ENCODE measurements around the gene PIPOX.

PIPOX gene

GRCh38 chr17:29066606-29067005 lies 23.7 kb downstream of the PIPOX start:
- no peak overlapping the region for H3K4me2 ChIP-seq (ENCODE audit: low read length)
- no peaks in the 10 kb centered on the region for H3K36me3 ChIP-seq (ENCODE audit: control insufficient read depth, insufficient read depth, low read length)
- no peaks in the 10 kb centered on the region for H3K27me3 ChIP-seq (ENCODE audit: control insufficient read depth, insufficient read depth, low read length)
- H2AFZ ChIP-seq = no peak overlapping the region
- no peak for TF ChIP-seq CTCF (IDR thresholded peaks at IDR 0.05)
- no peak overlapping the region for H3K9ac ChIP-seq
- no peaks in the 10 kb centered on the region for H3K4me1 ChIP-seq
- no peaks in the 10 kb centered on the region for H3K79me2 ChIP-seq
- H3K9me3 ChIP-seq (ENCODE audit: control insufficient read depth, low read length) = no peaks in the 10 kb centered on the region
- H3K27ac ChIP-seq = no peak overlapping the region
- no peak overlapping the region for H3K4me3 ChIP-seq (ENCODE audit: low read depth, low read length)

GRCh38 chr17:29068818-29069217 lies 25.9 kb downstream of the PIPOX start:
- Histone ChIP-seq H3K79me2 (no peaks in the 10 kb centered on the region), H3K9me3 (ENCODE audit: control insufficient read depth, low read length) (no peaks in the 10 kb centered on the region), H3K4me3 (ENCODE audit: low read depth, low read length) (no peak overlapping the region), H3K4me2 (ENCODE audit: low read length) (no peak overlapping the region), H3K4me1 (no peaks in the 10 kb centered on the region), H3K27me3 (ENCODE audit: control insufficient read depth, insufficient read depth, low read length) (no peaks in the 10 kb centered on the region), H2AFZ (no peak overlapping the region), H3K27ac (no peak overlapping the region), H3K36me3 (ENCODE audit: control insufficient read depth, insufficient read depth, low read length) (no peaks in the 10 kb centered on the region), H3K9ac (no peak overlapping the region)
- TF ChIP-seq CTCF (IDR thresholded peaks at IDR 0.05) = no peak

GRCh38 chr17:29069526-29070041 lies 26.6 kb downstream of the PIPOX start:
- Histone ChIP-seq H3K27me3 (ENCODE audit: control insufficient read depth, insufficient read depth, low read length) (no peaks in the 10 kb centered on the region), H3K4me1 (no peaks in the 10 kb centered on the region), H2AFZ (no peak overlapping the region), H3K9me3 (ENCODE audit: control insufficient read depth, low read length) (no peaks in the 10 kb centered on the region), H3K4me2 (ENCODE audit: low read length) (no peak overlapping the region), H3K27ac (no peak overlapping the region), H3K9ac (no peak overlapping the region), H3K36me3 (ENCODE audit: control insufficient read depth, insufficient read depth, low read length) (no peaks in the 10 kb centered on the region), H3K4me3 (ENCODE audit: low read depth, low read length) (no peak overlapping the region), H3K79me2 (no peaks in the 10 kb centered on the region)
- no peak for TF ChIP-seq CTCF (IDR thresholded peaks at IDR 0.05)

GRCh38 chr17:29070308-29070707 lies 27.4 kb downstream of the PIPOX start:
- no peak overlapping the region for H3K4me2 ChIP-seq (ENCODE audit: low read length)
- H3K4me3 ChIP-seq (ENCODE audit: low read depth, low read length) = no peak overlapping the region
- H3K36me3 ChIP-seq (ENCODE audit: control insufficient read depth, insufficient read depth, low read length) = no peaks in the 10 kb centered on the region
- no peak overlapping the region for H2AFZ ChIP-seq
- H3K9me3 ChIP-seq (ENCODE audit: control insufficient read depth, low read length) = no peaks in the 10 kb centered on the region
- H3K27ac ChIP-seq = no peak overlapping the region
- no peaks in the 10 kb centered on the region for H3K27me3 ChIP-seq (ENCODE audit: control insufficient read depth, insufficient read depth, low read length)
- H3K79me2 ChIP-seq = no peaks in the 10 kb centered on the region
- H3K4me1 ChIP-seq = no peaks in the 10 kb centered on the region
- TF ChIP-seq CTCF (IDR thresholded peaks at IDR 0.05) = no peak
- no peak overlapping the region for H3K9ac ChIP-seq

GRCh38 chr17:29070781-29071180 lies 27.8 kb downstream of the PIPOX start:
- H3K9me3 ChIP-seq (ENCODE audit: control insufficient read depth, low read length) = no peaks in the 10 kb centered on the region
- H3K4me3 ChIP-seq (ENCODE audit: low read depth, low read length) = no peak overlapping the region
- H3K36me3 ChIP-seq (ENCODE audit: control insufficient read depth, insufficient read depth, low read length) = no peaks in the 10 kb centered on the region
- H3K4me1 ChIP-seq = no peaks in the 10 kb centered on the region
- H2AFZ ChIP-seq = no peak overlapping the region
- no peaks in the 10 kb centered on the region for H3K27me3 ChIP-seq (ENCODE audit: control insufficient read depth, insufficient read depth, low read length)
- H3K9ac ChIP-seq = no peak overlapping the region
- H3K79me2 ChIP-seq = no peaks in the 10 kb centered on the region
- no peak for TF ChIP-seq CTCF (IDR thresholded peaks at IDR 0.05)
- H3K27ac ChIP-seq = no peak overlapping the region
- H3K4me2 ChIP-seq (ENCODE audit: low read length) = no peak overlapping the region

All from parathyroid adenoma (tissue), 2 donors.